Ramos (cell line): ENCODE data around the gene PGD.

Source experiments
- in situ Hi-C: fragments of 300-500 bp; cut with MboI; formaldehyde crosslinking; loops from one replicate; pipeline ENCODE4 v1.14.3; 2022; ENCODE audit warnings: low sequenced_read_pairs; ENCODE audit not compliant: unreplicated experiment

The PGD gene

DNA sequence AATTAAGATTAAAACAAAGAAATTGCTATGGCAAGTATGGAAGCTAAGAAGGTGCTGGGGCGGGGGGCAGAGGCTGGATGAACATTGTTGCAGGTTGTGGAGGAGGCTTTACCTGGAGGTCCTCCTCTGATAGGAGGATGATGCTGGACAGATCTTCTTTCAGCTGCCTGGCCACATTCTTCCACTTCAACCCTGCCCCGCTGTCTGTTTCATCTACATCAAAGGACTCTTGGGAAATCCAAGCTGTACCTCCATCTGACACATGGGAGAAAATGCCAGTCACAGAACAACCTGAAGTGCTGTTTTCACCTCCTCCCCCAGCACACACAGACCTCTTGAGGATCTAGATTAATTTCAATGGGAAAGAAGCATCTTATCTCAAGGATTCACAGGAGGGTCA lies 68.2 kb downstream of the PGD start:
- in situ Hi-C loops, result no loop called here

DNA sequence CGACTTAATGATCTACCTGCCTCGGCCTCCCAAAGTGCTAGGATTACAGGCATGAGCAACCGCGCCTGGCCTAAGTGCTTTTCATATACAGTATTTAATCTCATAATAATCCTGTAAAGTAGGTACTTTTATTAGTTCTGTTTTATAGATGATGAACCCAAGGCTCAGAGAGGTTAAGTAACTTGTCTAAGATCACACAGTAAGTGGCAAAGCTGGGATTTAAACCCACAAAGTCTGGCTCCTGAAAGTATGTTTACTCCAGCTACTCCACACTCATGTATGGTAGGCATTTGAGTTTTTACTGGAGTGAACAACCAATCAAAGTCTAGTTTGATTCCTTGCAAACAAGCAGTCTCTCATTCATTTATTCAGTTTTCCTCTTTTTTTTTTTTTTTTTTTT lies 71.2 kb downstream of the PGD start:
- in situ Hi-C loops, result no loop called here
